Adrenal gland (tissue), 12 donors: Measurements from ENCODE around the gene LIPT1. TPM values are rescaled to one million over a fixed set of nuclear protein-coding genes. Genes with fewer than 3 reads are reported as not detected.

Experiments used
- polyA plus RNA-seq, 3 donors: library from polyadenylated mRNA; stranded (reverse); fragments of 200-250 nt in 2 of 3; fragments of 350-450 nt in 1 of 3; fragmentation: Illumina TruSeq in 1 of 3; extraction: RNeasy Lipid Tissue Mini Kit (QIAGEN cat#74804) in 1 of 3; gene quantifications; one replicate each; pipeline ENCODE4 v1.2.3, GENCODE V29; 2013 to 2014
- small RNA-seq, 2 donors: library from RNA; depleted of rRNA; stranded (forward); fragments of <200 nt; gene quantifications; one replicate each; pipeline ENCODE3, GENCODE V24; 2016
- total RNA-seq, 9 donors: library from RNA; depleted of rRNA in 4 of 9; stranded (reverse); fragments of >200 nt in 4 of 9; fragments of 120-200 nt in 1 of 9; fragmentation: NEBNext Ultra II Directional in 1 of 9; extraction: Animal tissue kit (Norgen Biotek cat#: 25700) in 1 of 9; gene quantifications; one replicate each; pipeline versions ENCODE4 v1.1.0 to v1.2.4, GENCODE V29; 2013 to 2023
- donor health status: healthy with polysubstance abuse.
- donor health status: Bipolar disorder and iron deficiency.
- donor health status: DM: yes; HTN: yes; CAD: no.
- donor health status: DM: no; HTN: no; CAD: no.
- donor health status: DM: no; HTN: no; CAD: no.
- donor health status: DM: yes; HTN: yes; CAD: no.

Gene LIPT1
- total and polyA plus RNA-seq, 12 donors: 4.4 to 14.7 (median 9.5) TPM

Small RNA genes within 50 kb of the gene (small RNA-seq; reads per million reads assigned to genes)
- gene AC092587.1: 0 reads per million in 2 donors

Other genes starting within 250 kb of the LIPT1 start
- gene CRACDL, start 218.7 kb upstream of the LIPT1 start, total RNA-seq: 1 to 10 TPM in 8 of 9 donors, under 1 TPM in 1; 0.33 to 3.4 (median 2.1) TPM
- 1 to 10 TPM in 2 of 3 donors, under 1 TPM in 1; 0.88 to 2.6 (median 2.1) TPM for gene CRACDL, start 218.7 kb upstream of the LIPT1 start, polyA plus RNA-seq
- 1 to 10 TPM in 5 of 9 donors, under 1 TPM in 3, not detected in 1; 0.35 to 2.2 (median 1.2) TPM for gene C2orf15, start 13.3 kb upstream of the LIPT1 start, total RNA-seq
- 1 to 10 TPM in 1 of 3 donors, under 1 TPM in 2; 0.44 to 1.3 (median 0.88) TPM for gene C2orf15, start 13.3 kb upstream of the LIPT1 start, polyA plus RNA-seq
- gene TSGA10, start within 50 bp of the LIPT1 start, total RNA-seq: 10 to 100 TPM in 1 of 9 donors, 1 to 10 TPM in 8; 2.3 to 24.1 (median 7.7) TPM
- gene TSGA10, start within 50 bp of the LIPT1 start, polyA plus RNA-seq: 1 to 10 TPM; 3.0 to 5.0 (median 4.4) TPM
- 10 to 100 TPM; 14.4 to 48.1 (median 24.2) TPM for gene MITD1, start 26.1 kb downstream of the LIPT1 start, total RNA-seq
- 10 to 100 TPM; 42.7 to 70.1 (median 51.1) TPM for gene MITD1, start 26.1 kb downstream of the LIPT1 start, polyA plus RNA-seq
- gene MRPL30, start 26.2 kb downstream of the LIPT1 start, total RNA-seq: 10 to 100 TPM; 25.4 to 50.8 (median 32.3) TPM
- 10 to 100 TPM; 16.8 to 51.5 (median 17.4) TPM for gene MRPL30, start 26.2 kb downstream of the LIPT1 start, polyA plus RNA-seq
- gene LYG2, start 100.7 kb downstream of the LIPT1 start, total RNA-seq: not detected
- not detected for gene LYG2, start 100.7 kb downstream of the LIPT1 start, polyA plus RNA-seq
- gene LYG1, start 146.2 kb downstream of the LIPT1 start, total RNA-seq: 1 to 10 TPM in 3 of 9 donors, under 1 TPM in 3, not detected in 3; 0.29 to 1.4 (median 1.0) TPM
- 10 to 100 TPM in 1 of 3 donors, 1 to 10 TPM in 1, under 1 TPM in 1; 0.57 to 10.8 (median 4.4) TPM for gene LYG1, start 146.2 kb downstream of the LIPT1 start, polyA plus RNA-seq
- 10 to 100 TPM; 13.2 to 54.5 (median 25.7) TPM for gene TXNDC9, start 181.4 kb downstream of the LIPT1 start, total RNA-seq
- gene TXNDC9, start 181.4 kb downstream of the LIPT1 start, polyA plus RNA-seq: 10 to 100 TPM; 10.5 to 43.9 (median 12.8) TPM
- 10 to 100 TPM; 11.1 to 36.5 (median 23.6) TPM for gene EIF5B, start 182.4 kb downstream of the LIPT1 start, total RNA-seq
- 10 to 100 TPM; 40.7 to 71.3 (median 46.2) TPM for gene EIF5B, start 182.4 kb downstream of the LIPT1 start, polyA plus RNA-seq